Stomach (tissue), 9 donors: ENCODE results near the gene GAGE10. TPM values are rescaled to one million over a fixed set of nuclear protein-coding genes. Genes with fewer than 3 reads are reported as not detected.

Source experiments
- DNase-seq, 2 donors: peaks; one replicate each; pipeline versions ENCODE4 v3.0.0 to v3.0.0-alpha.2; 2013 to 2019
- H3K27ac ChIP-seq, 5 donors: fragments of 200-600 bp in 4 of 5; sonication (generic) in 4 of 5; one replicate each; pipeline ENCODE4 v1.5.1; 2013 to 2019; ENCODE audit warnings: mild to moderate bottlenecking in 1 of 5, moderate library complexity in 1 of 5
- H3K27me3 ChIP-seq, 3 donors: fragments of 200-600 bp; sonication (generic); one replicate each; pipeline ENCODE4 v1.5.1; 2017 to 2019; ENCODE audit warnings: mixed run types in 1 of 3
- H3K36me3 ChIP-seq, 4 donors: fragments of 200-600 bp; sonication (generic); 1 replicate in 3 of 4; 2 replicates in 1 of 4; pipeline ENCODE4 v1.5.1; 2016 to 2019
- H3K4me1 ChIP-seq, 4 donors: fragments of 200-600 bp; sonication (generic); one replicate each; pipeline ENCODE4 v1.5.1; 2016 to 2019
- H3K4me3 ChIP-seq, 4 donors: fragments of 200-600 bp; sonication (generic) in 3 of 4; one replicate each; pipeline ENCODE4 v1.5.1; 2016 to 2019; ENCODE audit warnings: mild to moderate bottlenecking in 1 of 4
- H3K9me3 ChIP-seq, 4 donors: fragments of 200-600 bp; sonication (generic); one replicate each; pipeline ENCODE4 v1.5.1; 2016 to 2019
- EP300 ChIP-seq: sonication (generic); formaldehyde crosslinking; IDR thresholded peaks from one replicate; pipeline ENCODE4 v1.6.1; 2017; ENCODE audit warnings: antibody characterized with exemption
- POLR2A ChIP-seq, 4 donors: fragments of 450-650 bp; IDR thresholded peaks; one replicate each; pipeline ENCODE4 v1.6.1; 2016; ENCODE audit warnings: antibody characterized with exemption in 4 of 4, control low read depth in 2 of 4, mild to moderate bottlenecking in 1 of 4, moderate library complexity in 1 of 4
- POLR2AphosphoS5 ChIP-seq, 3 donors: sonication (generic); formaldehyde crosslinking; IDR thresholded peaks; one replicate each; pipeline ENCODE4 v1.6.1; 2016; ENCODE audit warnings: antibody characterized with exemption in 3 of 3
- WGBS, 5 donors: extraction: QIAGEN DNeasy Blood & Tissue Kit in 3 of 5; methylation state at CpG; one replicate each; pipeline versions ENCODE4 v1.1.5 to v1.1.7; 2013 to 2018; 5-methylcytosine and 5-hydroxymethylcytosine counted together
- intact Hi-C: fragments of 100-400 bp; cut with DNase I; formaldehyde crosslinking; loops from one replicate; pipeline ENCODE4 v1.15.1; 2023; ENCODE audit warnings: low total_unique reads
- polyA plus RNA-seq, 3 donors: library from polyadenylated mRNA; stranded (reverse); fragments of 200-250 nt; gene quantifications; one replicate each; pipeline ENCODE4 v1.2.3, GENCODE V29; 2013
- total RNA-seq, 5 donors: library from RNA; depleted of rRNA; stranded (reverse); fragments of >200 nt; gene quantifications; one replicate each; pipeline versions ENCODE4 v1.1.0 to v1.2.3, GENCODE V29; 2014 to 2016
- TF ChIP-seq, protein P1 (sequence below), 7 experiments: fragments of 450-650 bp in 4 of 7; fragments of 200-600 bp in 3 of 7; sonication (generic) in 3 of 7; IDR thresholded peaks; one replicate each; pipeline ENCODE4 v1.5.1; 2016 to 2019; ENCODE audit warnings: antibody characterized with exemption in 7 of 7, control low read depth in 2 of 7, mild to moderate bottlenecking in 1 of 7
- donor health status: healthy with polysubstance abuse.
- donor health status: Bipolar disorder and iron deficiency.
- donor health status: healthy.

GAGE10 gene
- total and polyA plus RNA-seq, 8 donors, result not detected

DNA sequence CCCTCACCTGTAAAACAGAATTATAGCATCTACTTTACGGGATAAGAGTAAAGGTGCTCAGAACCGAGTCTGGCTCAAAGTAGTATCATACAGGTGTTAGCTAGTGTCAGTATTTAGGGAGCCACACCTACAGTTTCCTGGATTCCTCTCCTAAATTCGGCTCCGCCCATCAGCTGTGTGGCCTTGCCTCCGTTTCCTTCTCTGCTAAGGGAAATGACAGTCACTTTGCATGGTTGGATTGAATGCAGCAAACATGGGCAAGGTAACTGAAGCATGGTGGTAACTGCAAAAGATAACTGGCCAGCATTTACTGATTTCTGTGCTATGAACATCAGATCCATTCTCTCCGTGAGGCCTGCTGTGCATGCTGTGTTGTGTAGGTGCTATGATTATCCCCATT is 31.0 kb upstream of the GAGE10 start:
- peak overlapping the region in 1 of 5 donors; percentile 38 for H3K27ac ChIP-seq
- H3K36me3 ChIP-seq, result no peaks in the 10 kb centered on the region
- no peaks in the 10 kb centered on the region for H3K9me3 ChIP-seq
- no peaks in the 10 kb centered on the region for H3K27me3 ChIP-seq
- DNase-seq, result no peak
- intact Hi-C loops, result no loop called here
- WGBS, 5 donors, result 35 to 57% (median 46%) methylated on average over 6 of the region's 6 CpGs
- TF ChIP-seq EP300, result no peak
- TF ChIP-seq, protein P1, sequence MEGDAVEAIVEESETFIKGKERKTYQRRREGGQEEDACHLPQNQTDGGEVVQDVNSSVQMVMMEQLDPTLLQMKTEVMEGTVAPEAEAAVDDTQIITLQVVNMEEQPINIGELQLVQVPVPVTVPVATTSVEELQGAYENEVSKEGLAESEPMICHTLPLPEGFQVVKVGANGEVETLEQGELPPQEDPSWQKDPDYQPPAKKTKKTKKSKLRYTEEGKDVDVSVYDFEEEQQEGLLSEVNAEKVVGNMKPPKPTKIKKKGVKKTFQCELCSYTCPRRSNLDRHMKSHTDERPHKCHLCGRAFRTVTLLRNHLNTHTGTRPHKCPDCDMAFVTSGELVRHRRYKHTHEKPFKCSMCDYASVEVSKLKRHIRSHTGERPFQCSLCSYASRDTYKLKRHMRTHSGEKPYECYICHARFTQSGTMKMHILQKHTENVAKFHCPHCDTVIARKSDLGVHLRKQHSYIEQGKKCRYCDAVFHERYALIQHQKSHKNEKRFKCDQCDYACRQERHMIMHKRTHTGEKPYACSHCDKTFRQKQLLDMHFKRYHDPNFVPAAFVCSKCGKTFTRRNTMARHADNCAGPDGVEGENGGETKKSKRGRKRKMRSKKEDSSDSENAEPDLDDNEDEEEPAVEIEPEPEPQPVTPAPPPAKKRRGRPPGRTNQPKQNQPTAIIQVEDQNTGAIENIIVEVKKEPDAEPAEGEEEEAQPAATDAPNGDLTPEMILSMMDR (IDR thresholded peaks at IDR 0.05), result no peak
- TF ChIP-seq POLR2AphosphoS5 (IDR thresholded peaks at IDR 0.05), result no peak
- no peak for TF ChIP-seq POLR2A (IDR thresholded peaks at IDR 0.05)
- H3K4me1 ChIP-seq, result peaks cover 5 to 45% (median 33%) of the 10 kb centered on the region in 4 donors
- peak overlapping the region in 2 of 4 donors; percentile 19 to 65 for H3K4me3 ChIP-seq

DNA sequence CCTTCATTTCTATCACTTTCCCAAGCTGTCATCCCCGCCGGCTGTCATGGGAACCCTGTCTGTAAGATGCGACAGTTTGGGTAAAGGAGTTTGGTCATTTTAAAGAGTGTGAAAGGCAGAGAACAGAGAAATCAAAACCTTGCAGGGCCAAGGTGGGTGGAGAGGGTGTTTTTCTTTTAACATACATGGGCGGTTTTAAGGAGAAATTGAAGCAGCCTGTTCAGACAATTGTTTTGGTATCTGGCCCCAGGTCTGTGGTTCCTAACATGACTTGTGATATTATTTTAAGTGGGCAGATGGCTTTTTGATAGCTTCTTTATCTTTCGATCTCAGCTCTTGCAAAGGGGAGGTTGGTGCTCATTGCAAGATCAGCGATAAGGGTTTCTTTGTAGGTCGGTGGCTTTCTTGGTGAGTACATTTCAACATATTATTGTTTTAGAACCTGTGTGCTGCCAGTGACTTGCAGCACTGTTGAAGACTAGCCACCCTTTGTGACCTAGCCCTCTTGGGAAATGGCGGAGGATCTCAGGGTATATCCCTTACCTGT is 30.2 kb upstream of the GAGE10 start:
- no peak overlapping the region for H3K4me3 ChIP-seq
- H3K27ac ChIP-seq, result peak overlapping the region in 1 of 5 donors; percentile 38
- intact Hi-C loops, result no loop called here
- no peaks in the 10 kb centered on the region for H3K9me3 ChIP-seq
- DNase-seq, result no peak
- no peaks in the 10 kb centered on the region for H3K36me3 ChIP-seq
- H3K4me1 ChIP-seq, result peaks cover 5 to 45% (median 33%) of the 10 kb centered on the region in 4 donors
- TF ChIP-seq POLR2A (IDR thresholded peaks at IDR 0.05), result no peak
- no peak for TF ChIP-seq EP300
- TF ChIP-seq, protein P1 (IDR thresholded peaks at IDR 0.05), result no peak
- TF ChIP-seq POLR2AphosphoS5 (IDR thresholded peaks at IDR 0.05), result no peak
- 70 to 80% (median 77%) methylated on average over 8 of the region's 8 CpGs for WGBS, 5 donors
- H3K27me3 ChIP-seq, result no peaks in the 10 kb centered on the region

DNA sequence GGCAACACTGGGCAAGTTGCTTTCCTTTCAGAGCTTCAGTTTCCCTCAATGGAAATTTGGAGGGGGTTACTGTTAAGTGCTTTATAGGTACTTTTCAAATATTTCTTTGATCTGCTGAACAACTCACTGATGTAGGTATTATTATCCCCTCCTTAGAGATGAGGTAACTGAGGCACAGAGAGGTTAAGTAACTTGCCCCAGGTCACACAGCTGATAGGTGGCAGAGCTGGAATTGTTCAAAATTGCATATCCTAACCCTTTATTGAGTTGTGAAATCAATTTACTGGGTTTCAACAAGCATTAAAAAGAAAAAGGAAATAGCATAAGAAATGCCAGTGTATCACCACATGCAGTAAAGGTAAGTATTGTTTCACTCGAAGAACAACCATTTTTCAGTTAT is 27.2 kb upstream of the GAGE10 start:
- 39 to 57% (median 50%) methylated on average over 1 of the region's 1 CpG for WGBS, 5 donors
- DNase-seq, result no peak
- peaks cover 0 to 35% (median 22%) of the 10 kb centered on the region in 4 donors for H3K4me1 ChIP-seq
- no peak overlapping the region for H3K27ac ChIP-seq
- intact Hi-C loops, result no loop called here
- no peak for TF ChIP-seq EP300
- TF ChIP-seq, protein P1 (IDR thresholded peaks at IDR 0.05), result no peak
- no peaks in the 10 kb centered on the region for H3K36me3 ChIP-seq
- no peaks in the 10 kb centered on the region for H3K27me3 ChIP-seq
- no peak overlapping the region for H3K4me3 ChIP-seq
- no peaks in the 10 kb centered on the region for H3K9me3 ChIP-seq

DNA sequence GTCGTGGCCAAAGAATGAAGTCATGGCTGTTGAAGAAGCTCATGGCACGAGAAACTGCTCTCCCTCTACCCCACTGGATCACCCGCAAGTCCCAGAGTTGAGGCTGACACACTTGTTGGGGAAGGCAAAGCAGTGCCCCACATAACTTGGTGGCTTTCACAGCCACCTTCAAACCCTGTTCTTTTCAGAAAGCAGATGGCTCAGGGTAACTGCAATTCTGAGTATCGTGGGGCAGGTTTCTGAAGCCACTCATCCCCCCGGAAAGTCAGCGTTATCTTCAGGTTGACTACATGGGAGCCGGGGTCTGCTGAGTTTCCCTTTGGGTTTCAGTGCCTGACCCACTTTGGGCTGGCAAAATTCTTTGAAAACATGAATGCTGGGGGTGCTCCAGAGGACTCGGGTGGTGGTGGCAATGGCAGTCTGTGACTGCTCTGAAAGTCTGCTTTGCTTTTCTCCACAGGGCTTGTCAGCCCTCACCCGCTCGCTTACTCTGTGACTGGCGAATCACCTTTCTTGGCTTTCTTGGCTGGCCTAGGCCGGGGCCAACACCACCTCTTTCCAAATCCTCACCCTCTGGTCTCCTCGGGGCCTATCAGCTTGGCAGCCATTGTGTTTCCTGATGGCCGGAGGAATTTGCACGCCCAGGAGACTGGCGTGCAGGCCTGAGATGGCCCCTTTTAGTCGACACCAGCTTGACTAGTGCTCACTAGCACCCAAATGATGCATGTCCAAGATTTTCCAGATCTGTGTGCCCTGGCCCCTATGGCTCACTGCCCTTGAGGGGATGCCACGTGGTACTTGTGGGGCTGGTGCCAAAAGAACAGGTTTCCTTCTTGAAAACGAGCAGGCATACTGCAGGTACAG is 26.5 kb upstream of the GAGE10 start:
- Histone ChIP-seq H3K4me1 (peaks cover 0 to 28% (median 15%) of the 10 kb centered on the region in 4 donors), H3K27ac (peak overlapping the region in 1 of 5 donors; percentile 32), H3K4me3 (no peak overlapping the region), H3K9me3 (no peaks in the 10 kb centered on the region), H3K36me3 (no peaks in the 10 kb centered on the region), H3K27me3 (peaks cover 0 to 2% (median 0%) of the 10 kb centered on the region in 3 donors)
- TF ChIP-seq EP300, result no peak
- no peak for TF ChIP-seq POLR2AphosphoS5 (IDR thresholded peaks at IDR 0.05)
- DNase-seq, result peak in 1 of 2 donors; percentile 32
- intact Hi-C loops, result no loop called here
- WGBS, 5 donors, result 49 to 72% (median 70%) methylated on average over 11 to 19 of the region's 19 CpGs

DNA sequence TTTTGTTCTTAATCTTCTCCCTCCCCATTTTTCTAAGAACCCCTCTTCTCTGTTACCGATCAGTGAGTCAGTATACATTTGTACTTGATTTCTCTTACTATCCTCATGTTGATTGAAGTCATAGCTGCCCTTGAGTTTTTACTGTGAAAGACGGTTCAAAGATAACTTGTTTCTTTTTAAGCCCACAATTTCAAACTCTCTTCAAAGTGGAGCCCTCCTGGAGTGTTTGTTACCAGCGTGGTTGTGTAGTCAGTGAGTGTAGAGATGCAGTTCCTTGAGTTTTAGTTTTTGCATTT is 26.0 kb upstream of the GAGE10 start:
- intact Hi-C loops, result no loop called here
- Histone ChIP-seq H3K9me3 (no peaks in the 10 kb centered on the region), H3K4me3 (no peak overlapping the region), H3K27ac (peak overlapping the region in 1 of 5 donors; percentile 32), H3K4me1 (peaks cover 0 to 22% (median 9%) of the 10 kb centered on the region in 4 donors), H3K36me3 (no peaks in the 10 kb centered on the region), H3K27me3 (peaks cover 0 to 4% (median 0%) of the 10 kb centered on the region in 3 donors)
- 39 to 61% (median 53%) methylated on average over 3 of the region's 3 CpGs for WGBS, 5 donors
- DNase-seq, result no peak
- TF ChIP-seq, protein P1 (IDR thresholded peaks at IDR 0.05), result no peak
- no peak for TF ChIP-seq POLR2A (IDR thresholded peaks at IDR 0.05)
- no peak for TF ChIP-seq EP300
- no peak for TF ChIP-seq POLR2AphosphoS5 (IDR thresholded peaks at IDR 0.05)
